Measurements from ENCODE around the gene DNAJC4. TPM values are rescaled to one million over a fixed set of nuclear protein-coding genes. Genes with fewer than 3 reads are reported as not detected.

Gene DNAJC4
- total RNA-seq, result 9.1 and 11.7 TPM in 2 replicates

GRCh38 chr11:64230171-64230984 is at the start of gene DNAJC4:
Gene DNAJC4 (plus strand): TSS chr11:64230548. CDS start chr11:64230855, 307 bp downstream.

GRCh38 chr11:64185693-64186491 is 44.5 kb upstream of the DNAJC4 start, which contains the start of gene STIP1:
Gene STIP1 (plus strand): TSS chr11:64186171. CDS start chr11:64186262, 91 bp downstream.

GRCh38 chr11:64206457-64207255 is 23.7 kb upstream of the DNAJC4 start, which contains the start of gene FERMT3:
Gene FERMT3 (plus strand): TSS chr11:64206721. CDS start chr11:64207365, 644 bp downstream.

GRCh38 chr11:64225608-64226506 is 4.5 kb upstream of the DNAJC4 start, which contains the start of the genes NUDT22 and TRPT1:
Gene NUDT22 (plus strand): TSS chr11:64226274. CDS start chr11:64226653, 379 bp downstream.
Gene TRPT1 (minus strand): TSS chr11:64226186. CDS start chr11:64225860, 326 bp downstream.

GRCh38 chr11:64233913-64234586 is 3.7 kb downstream of the DNAJC4 start, which contains the start of gene VEGFB:
Gene VEGFB (plus strand): TSS chr11:64234584. CDS start chr11:64234834, 250 bp downstream.

GRCh38 chr11:64240435-64241240 is 10.3 kb downstream of the DNAJC4 start, which contains the start of gene FKBP2:
Gene FKBP2 (plus strand): TSS chr11:64241095. CDS start chr11:64242388, 1,293 bp downstream.

GRCh38 chr11:64246871-64247728 is 16.8 kb downstream of the DNAJC4 start, which contains the start of gene PPP1R14B:
Gene PPP1R14B (minus strand): TSS chr11:64246943. CDS start chr11:64246673, 270 bp downstream.

GRCh38 chr11:64251016-64251752 is 20.8 kb downstream of the DNAJC4 start, which contains the start of gene PLCB3:
Gene PLCB3 (plus strand): TSS chr11:64251530. CDS start chr11:64251650, 120 bp downstream.

Other genes starting within 250 kb of the DNAJC4 start
- 44.6 and 45.5 TPM in 2 replicates for gene OTUB1, start 244.1 kb upstream of the DNAJC4 start, total RNA-seq
- 0.09 and 0.16 TPM in 2 replicates for gene FLRT1, start 194.6 kb upstream of the DNAJC4 start, total RNA-seq
- 16.9 and 17.7 TPM in 2 replicates for gene MACROD1, start 64.4 kb upstream of the DNAJC4 start, total RNA-seq
- gene STIP1, start 44.4 kb upstream of the DNAJC4 start, total RNA-seq, result 87.2 and 125 TPM in 2 replicates
- 2.0 and 3.3 TPM in 2 replicates for gene FERMT3, start 23.8 kb upstream of the DNAJC4 start, total RNA-seq
- gene TRPT1, start 4.4 kb upstream of the DNAJC4 start, total RNA-seq, result 29.6 and 35.1 TPM in 2 replicates
- gene NUDT22, start 4.3 kb upstream of the DNAJC4 start, total RNA-seq, result 37.1 and 57.7 TPM in 2 replicates
- gene VEGFB, start 4.0 kb downstream of the DNAJC4 start, total RNA-seq, result 21.6 and 22.1 TPM in 2 replicates
- gene FKBP2, start 10.5 kb downstream of the DNAJC4 start, total RNA-seq, result 64.7 and 76.0 TPM in 2 replicates
- 93.2 and 113 TPM in 2 replicates for gene PPP1R14B, start 16.4 kb downstream of the DNAJC4 start, total RNA-seq
- gene PLCB3, start 21.0 kb downstream of the DNAJC4 start, total RNA-seq, result 25.8 and 28.4 TPM in 2 replicates
- 43.1 and 65.1 TPM in 2 replicates for gene BAD, start 54.1 kb downstream of the DNAJC4 start, total RNA-seq
- gene GPR137, start 55.3 kb downstream of the DNAJC4 start, total RNA-seq, result 6.5 and 7.9 TPM in 2 replicates
- gene KCNK4, start 60.8 kb downstream of the DNAJC4 start, total RNA-seq, result 0.09 TPM in 1 of 2 replicates, not detected in the other
- 0.43 and 0.95 TPM in 2 replicates for gene CATSPERZ, start 69.8 kb downstream of the DNAJC4 start, total RNA-seq
- 21.6 and 31.4 TPM in 2 replicates for gene ESRRA, start 75.0 kb downstream of the DNAJC4 start, total RNA-seq
- 240 and 246 TPM in 2 replicates for gene TRMT112, start 87.0 kb downstream of the DNAJC4 start, total RNA-seq
- gene PRDX5, start 87.6 kb downstream of the DNAJC4 start, total RNA-seq, result 399 and 404 TPM in 2 replicates
- gene CCDC88B, start 109.7 kb downstream of the DNAJC4 start, total RNA-seq, result 1.3 and 1.7 TPM in 2 replicates
- 28.7 and 37.2 TPM in 2 replicates for gene RPS6KA4, start 128.6 kb downstream of the DNAJC4 start, total RNA-seq

Measured in bronchial smooth muscle cell (primary cell).